ENCODE results near the gene DCK. TPM values are rescaled to one million over a fixed set of nuclear protein-coding genes. Genes with fewer than 3 reads are reported as not detected.

The DCK gene
- total and polyA plus RNA-seq, 2 experiments from 2014 or later = 16.9 to 25.1 TPM

DNA sequence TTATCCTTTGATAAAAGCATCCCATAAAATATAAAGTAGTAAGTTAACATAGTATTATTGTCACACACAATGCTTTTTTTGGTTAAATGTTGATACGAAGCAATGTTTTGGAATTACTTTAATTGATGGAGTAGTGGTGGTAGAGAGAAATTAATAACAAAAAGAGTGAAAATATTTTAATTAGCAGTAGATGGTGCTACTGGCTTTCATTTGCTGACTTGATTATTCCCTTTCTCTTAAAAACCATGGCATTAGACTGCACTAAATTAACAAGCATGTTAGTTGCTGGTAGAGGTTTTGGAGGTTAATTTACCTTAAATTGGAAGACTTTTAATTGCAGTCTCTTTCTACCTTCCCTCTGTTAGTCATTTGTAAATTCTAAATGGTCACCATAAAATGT, 8.9 kb upstream of the DCK start:
- Histone ChIP-seq H3K79me2 (replicated peaks; ENCODE audit: insufficient read depth) (no peaks in the 10 kb centered on the region), H3K4me2 (no peak overlapping the region), H3F3A (replicated peaks; ENCODE audit: low read depth) (no peaks in the 10 kb centered on the region), H4K20me1 (replicated peaks; ENCODE audit: insufficient read depth) (no peaks in the 10 kb centered on the region), H3K4me1 (ENCODE audit: insufficient read depth) (no peaks in the 10 kb centered on the region), H3K36me3 (ENCODE audit: insufficient read depth) (no peaks in the 10 kb centered on the region), H2AFZ (no peak overlapping the region), H3K27me3 (ENCODE audit: insufficient read depth) (no peaks in the 10 kb centered on the region), H3K27ac (ENCODE audit: low read depth) (no peak overlapping the region), H3K4me3 (no peak overlapping the region), H3K9me2 (ENCODE audit: insufficient read depth) (no peaks in the 10 kb centered on the region)
- H3K36me3 Mint-ChIP-seq (ENCODE audit: low read depth) = no peaks in the 10 kb centered on the region
- no peaks in the 10 kb centered on the region for H3K27me3 Mint-ChIP-seq (ENCODE audit: insufficient read depth, low read depth, poor library complexity)
- H3K9me3 Mint-ChIP-seq = no peaks in the 10 kb centered on the region
- TF ChIP-seq STAT1 (IDR thresholded peaks at IDR 0.05; ENCODE audit: unreplicated experiment) (no peak), EZH2 (IDR thresholded peaks at IDR 0.05; ENCODE audit: low read depth, unreplicated experiment) (no peak), ZNF114 (CRISPR knock-in tag; IDR thresholded peaks at IDR 0.05) (no peak), CREB1 (CRISPR knock-in tag; IDR thresholded peaks at IDR 0.05; ENCODE audit: low read depth) (no peak), POLR2AphosphoS5 (IDR thresholded peaks at IDR 0.05; ENCODE audit: low read depth) (no peak), EZH2phosphoT487 (IDR thresholded peaks at IDR 0.05; ENCODE audit: unreplicated experiment) (no peak), ZNF331 (CRISPR knock-in tag; IDR thresholded peaks at IDR 0.05; ENCODE audit: low read depth) (no peak), JUNB (IDR thresholded peaks at IDR 0.05; ENCODE audit: unreplicated experiment) (no peak), CTCF (conservative IDR thresholded peaks at IDR 0.05; ENCODE audit: low read depth in 2 of 2) (no peak), ETS1 (IDR thresholded peaks at IDR 0.05) (no peak), NANOG (IDR thresholded peaks at IDR 0.05; ENCODE audit: borderline replicate concordance) (no peak)
- TF ChIP-seq, protein P1, sequence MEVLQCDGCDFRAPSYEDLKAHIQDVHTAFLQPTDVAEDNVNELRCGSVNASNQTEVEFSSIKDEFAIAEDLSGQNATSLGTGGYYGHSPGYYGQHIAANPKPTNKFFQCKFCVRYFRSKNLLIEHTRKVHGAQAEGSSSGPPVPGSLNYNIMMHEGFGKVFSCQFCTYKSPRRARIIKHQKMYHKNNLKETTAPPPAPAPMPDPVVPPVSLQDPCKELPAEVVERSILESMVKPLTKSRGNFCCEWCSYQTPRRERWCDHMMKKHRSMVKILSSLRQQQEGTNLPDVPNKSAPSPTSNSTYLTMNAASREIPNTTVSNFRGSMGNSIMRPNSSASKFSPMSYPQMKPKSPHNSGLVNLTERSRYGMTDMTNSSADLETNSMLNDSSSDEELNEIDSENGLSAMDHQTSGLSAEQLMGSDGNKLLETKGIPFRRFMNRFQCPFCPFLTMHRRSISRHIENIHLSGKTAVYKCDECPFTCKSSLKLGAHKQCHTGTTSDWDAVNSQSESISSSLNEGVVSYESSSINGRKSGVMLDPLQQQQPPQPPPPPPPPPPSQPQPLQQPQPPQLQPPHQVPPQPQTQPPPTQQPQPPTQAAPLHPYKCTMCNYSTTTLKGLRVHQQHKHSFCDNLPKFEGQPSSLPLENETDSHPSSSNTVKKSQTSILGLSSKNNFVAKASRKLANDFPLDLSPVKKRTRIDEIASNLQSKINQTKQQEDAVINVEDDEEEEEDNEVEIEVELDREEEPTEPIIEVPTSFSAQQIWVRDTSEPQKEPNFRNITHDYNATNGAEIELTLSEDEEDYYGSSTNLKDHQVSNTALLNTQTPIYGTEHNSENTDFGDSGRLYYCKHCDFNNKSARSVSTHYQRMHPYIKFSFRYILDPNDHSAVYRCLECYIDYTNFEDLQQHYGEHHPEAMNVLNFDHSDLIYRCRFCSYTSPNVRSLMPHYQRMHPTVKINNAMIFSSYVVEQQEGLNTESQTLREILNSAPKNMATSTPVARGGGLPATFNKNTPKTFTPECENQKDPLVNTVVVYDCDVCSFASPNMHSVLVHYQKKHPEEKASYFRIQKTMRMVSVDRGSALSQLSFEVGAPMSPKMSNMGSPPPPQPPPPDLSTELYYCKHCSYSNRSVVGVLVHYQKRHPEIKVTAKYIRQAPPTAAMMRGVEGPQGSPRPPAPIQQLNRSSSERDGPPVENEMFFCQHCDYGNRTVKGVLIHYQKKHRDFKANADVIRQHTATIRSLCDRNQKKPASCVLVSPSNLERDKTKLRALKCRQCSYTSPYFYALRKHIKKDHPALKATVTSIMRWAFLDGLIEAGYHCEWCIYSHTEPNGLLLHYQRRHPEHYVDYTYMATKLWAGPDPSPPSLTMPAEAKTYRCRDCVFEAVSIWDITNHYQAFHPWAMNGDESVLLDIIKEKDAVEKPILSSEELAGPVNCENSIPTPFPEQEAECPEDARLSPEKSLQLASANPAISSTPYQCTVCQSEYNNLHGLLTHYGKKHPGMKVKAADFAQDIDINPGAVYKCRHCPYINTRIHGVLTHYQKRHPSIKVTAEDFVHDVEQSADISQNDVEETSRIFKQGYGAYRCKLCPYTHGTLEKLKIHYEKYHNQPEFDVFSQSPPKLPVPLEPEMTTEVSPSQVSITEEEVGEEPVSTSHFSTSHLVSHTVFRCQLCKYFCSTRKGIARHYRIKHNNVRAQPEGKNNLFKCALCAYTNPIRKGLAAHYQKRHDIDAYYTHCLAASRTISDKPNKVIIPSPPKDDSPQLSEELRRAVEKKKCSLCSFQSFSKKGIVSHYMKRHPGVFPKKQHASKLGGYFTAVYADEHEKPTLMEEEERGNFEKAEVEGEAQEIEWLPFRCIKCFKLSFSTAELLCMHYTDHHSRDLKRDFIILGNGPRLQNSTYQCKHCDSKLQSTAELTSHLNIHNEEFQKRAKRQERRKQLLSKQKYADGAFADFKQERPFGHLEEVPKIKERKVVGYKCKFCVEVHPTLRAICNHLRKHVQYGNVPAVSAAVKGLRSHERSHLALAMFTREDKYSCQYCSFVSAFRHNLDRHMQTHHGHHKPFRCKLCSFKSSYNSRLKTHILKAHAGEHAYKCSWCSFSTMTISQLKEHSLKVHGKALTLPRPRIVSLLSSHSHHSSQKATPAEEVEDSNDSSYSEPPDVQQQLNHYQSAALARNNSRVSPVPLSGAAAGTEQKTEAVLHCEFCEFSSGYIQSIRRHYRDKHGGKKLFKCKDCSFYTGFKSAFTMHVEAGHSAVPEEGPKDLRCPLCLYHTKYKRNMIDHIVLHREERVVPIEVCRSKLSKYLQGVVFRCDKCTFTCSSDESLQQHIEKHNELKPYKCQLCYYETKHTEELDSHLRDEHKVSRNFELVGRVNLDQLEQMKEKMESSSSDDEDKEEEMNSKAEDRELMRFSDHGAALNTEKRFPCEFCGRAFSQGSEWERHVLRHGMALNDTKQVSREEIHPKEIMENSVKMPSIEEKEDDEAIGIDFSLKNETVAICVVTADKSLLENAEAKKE (CRISPR knock-in tag; IDR thresholded peaks at IDR 0.05) = no peak
- TF ChIP-seq, protein P2, sequence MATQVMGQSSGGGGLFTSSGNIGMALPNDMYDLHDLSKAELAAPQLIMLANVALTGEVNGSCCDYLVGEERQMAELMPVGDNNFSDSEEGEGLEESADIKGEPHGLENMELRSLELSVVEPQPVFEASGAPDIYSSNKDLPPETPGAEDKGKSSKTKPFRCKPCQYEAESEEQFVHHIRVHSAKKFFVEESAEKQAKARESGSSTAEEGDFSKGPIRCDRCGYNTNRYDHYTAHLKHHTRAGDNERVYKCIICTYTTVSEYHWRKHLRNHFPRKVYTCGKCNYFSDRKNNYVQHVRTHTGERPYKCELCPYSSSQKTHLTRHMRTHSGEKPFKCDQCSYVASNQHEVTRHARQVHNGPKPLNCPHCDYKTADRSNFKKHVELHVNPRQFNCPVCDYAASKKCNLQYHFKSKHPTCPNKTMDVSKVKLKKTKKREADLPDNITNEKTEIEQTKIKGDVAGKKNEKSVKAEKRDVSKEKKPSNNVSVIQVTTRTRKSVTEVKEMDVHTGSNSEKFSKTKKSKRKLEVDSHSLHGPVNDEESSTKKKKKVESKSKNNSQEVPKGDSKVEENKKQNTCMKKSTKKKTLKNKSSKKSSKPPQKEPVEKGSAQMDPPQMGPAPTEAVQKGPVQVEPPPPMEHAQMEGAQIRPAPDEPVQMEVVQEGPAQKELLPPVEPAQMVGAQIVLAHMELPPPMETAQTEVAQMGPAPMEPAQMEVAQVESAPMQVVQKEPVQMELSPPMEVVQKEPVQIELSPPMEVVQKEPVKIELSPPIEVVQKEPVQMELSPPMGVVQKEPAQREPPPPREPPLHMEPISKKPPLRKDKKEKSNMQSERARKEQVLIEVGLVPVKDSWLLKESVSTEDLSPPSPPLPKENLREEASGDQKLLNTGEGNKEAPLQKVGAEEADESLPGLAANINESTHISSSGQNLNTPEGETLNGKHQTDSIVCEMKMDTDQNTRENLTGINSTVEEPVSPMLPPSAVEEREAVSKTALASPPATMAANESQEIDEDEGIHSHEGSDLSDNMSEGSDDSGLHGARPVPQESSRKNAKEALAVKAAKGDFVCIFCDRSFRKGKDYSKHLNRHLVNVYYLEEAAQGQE (IDR thresholded peaks at IDR 0.05; ENCODE audit: unreplicated experiment) = no peak
- H3K4me3 Mint-ChIP-seq = no peak overlapping the region
- ATAC-seq (no peak), DNase-seq (ENCODE audit: low spot score) (no peak)
- no peaks in the 10 kb centered on the region for H3K4me1 Mint-ChIP-seq
- no peak overlapping the region for H3K27ac Mint-ChIP-seq
